HG02642 (cell line): ENCODE data around the gene C22orf31.
"Not testable (repeated sequence)": the region's sequence is repeated elsewhere in the genome, so short reads cannot be mapped to it uniquely, and the experiment has no call there.

ENCODE experiments used
- ATAC-seq: cut with Tn5 transposase; IDR thresholded peaks from one replicate; pipeline ENCODE4 v1.9.1; 2021; ENCODE audit warnings: mild to moderate bottlenecking; ENCODE audit not compliant: unreplicated experiment, poor library complexity

The C22orf31 gene

DNA sequence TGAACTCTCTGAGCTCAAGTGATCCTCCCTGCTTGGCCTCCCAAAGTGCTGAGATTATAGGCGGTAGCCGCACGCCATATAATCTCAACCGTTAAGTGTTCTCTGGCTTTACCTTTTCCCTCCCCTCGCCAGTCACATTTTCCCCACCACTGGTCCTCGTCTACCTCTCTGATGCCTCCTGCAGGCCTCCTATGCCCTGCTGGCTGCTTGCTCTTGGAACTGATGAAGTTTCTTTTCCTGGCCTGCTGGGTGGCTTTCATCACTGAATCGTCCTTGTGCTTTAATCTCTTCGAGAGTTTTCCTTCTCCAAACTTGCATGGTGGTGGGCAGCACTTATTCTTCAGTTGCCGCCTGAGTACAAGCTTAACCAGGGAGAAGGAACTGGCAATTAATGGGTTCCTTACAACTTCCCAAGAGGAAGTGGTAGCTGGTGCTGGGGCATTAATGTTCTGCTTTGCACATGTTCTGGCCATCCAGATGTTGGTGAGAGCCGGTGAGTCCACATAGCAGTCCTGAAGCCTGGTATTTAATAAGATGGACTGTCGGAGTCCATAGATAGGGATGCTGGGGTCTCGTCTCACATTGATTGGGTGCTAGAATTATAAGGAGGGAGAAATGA is 1.3 kb downstream of the C22orf31 start:
- ATAC-seq, result no peak

DNA sequence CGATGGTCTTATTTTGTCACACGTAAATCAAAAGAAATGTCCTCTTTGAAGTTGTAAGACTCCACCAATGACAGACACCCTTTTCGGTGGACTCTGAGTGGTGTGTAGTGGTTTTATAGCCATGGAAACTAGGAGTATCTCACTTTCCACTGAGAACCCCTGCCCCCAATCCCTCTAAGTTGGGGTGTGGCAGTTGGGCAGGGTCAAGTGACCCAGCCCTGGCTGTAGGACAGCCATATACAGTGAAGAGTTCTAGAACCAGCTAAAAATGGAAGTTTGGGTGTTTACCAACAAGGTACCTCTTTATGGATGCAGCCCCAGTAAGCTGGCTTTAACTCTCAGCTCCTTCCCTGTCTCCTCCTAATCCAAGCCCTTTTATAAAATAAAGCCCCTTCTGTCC is 5.2 kb downstream of the C22orf31 start:
- ATAC-seq, result no peak

DNA sequence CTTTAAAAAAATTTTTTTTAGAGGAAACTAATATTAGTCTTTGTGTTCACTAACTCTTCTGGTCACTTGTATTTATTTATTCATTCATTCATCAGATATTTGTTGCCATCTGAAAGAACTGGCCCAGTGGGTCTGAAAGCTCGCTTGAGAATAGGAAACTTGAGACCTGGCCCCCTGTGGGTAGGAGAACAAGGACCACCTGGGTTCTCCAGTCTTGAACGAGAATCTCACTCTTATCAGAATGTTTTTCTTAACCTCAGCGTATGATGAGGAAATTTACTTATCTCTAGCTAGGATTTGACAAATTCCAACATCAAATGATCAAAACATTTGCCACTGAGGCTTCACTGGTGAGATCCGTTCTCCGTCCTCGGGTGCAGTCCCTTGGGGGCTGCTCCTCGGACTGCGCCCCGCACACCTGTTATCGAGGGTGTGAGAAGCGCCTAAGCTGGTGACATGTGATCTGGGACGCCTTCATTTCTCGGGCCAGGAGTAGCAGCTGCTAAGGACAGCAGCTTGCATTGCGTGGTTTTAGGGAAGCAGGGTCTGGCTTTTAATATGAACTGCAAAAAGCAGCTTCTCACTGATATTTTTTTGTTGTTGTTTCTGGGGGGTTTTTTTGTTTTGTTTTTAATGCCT is 6.3 kb downstream of the C22orf31 start:
- ATAC-seq, result no peak

DNA sequence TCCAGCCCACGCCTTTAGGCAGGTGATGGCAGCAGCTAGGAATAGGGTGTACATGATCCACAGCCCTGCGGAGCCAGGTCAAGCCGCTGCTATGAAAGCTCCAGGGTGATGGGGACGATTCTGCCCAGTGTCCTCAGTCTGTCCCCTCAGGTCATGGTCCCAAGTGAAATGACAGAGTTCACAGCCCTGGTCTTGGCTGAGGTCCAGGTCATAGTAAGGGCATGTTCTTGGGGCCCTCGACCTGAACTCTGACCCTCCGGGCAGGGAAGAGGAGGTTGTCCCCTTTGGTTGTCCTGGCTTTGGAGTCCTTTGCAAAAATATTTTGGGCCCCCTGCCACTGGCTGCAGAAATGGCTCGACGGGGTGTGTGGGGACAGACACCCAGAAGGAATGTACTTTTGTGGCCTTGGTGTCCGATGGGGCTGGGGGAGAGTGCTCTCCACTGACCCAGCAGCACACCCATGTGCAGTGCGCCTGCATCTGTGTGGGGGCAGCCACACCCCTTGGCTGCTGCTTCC is 7.3 kb downstream of the C22orf31 start:
- ATAC-seq, result no peak

DNA sequence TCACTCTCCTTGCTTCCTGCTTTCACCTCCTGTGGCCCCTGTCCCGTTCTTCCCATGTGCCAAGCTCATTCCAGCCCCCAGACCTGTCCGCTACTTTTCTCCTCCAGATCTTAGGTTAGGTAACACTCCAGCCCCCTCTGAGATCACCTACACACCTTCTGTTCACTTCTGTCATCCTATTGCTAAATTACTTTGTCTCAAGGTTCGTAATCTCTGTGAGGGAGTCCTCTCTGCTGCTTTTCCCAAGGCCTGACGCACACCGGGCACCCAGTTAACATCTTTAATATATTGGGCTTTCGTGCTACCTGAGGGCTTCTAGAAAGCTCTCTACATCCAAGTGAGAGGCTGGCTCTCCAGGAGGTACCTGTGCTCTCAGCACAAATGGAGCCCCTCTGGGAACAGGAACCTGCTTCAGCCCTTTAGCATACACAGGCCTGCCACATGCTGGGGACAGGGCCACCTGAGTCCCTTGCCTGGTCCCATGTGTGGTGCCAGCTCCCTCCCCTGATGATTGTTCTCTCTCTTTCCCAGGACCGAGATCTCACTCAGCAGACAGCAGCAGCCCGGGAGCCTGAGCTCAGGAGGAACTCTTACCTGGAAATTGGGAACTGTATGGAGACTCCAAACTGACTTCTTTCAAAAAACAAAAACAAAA is 8.5 kb downstream of the C22orf31 start:
- no peak for ATAC-seq

DNA sequence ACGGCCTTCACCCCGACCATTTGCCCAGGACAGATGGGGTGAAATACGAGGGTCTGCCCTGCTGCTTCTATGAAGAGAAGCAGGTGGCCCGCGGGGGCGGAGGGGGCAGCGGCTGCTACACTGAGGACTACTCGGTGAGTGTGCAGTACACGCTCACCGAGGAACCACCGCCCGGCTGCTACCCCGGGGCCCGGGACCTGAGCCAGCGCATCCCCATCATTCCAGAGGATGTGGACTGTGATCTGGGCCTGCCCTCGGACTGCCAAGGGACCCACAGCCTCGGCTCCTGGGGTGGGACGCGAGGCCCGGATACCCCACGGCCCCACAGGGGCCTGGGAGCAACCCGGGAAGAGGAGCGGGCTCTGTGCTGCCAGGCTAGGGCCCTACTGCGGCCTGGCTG is 11.2 kb downstream of the C22orf31 start:
- no peak for ATAC-seq

DNA sequence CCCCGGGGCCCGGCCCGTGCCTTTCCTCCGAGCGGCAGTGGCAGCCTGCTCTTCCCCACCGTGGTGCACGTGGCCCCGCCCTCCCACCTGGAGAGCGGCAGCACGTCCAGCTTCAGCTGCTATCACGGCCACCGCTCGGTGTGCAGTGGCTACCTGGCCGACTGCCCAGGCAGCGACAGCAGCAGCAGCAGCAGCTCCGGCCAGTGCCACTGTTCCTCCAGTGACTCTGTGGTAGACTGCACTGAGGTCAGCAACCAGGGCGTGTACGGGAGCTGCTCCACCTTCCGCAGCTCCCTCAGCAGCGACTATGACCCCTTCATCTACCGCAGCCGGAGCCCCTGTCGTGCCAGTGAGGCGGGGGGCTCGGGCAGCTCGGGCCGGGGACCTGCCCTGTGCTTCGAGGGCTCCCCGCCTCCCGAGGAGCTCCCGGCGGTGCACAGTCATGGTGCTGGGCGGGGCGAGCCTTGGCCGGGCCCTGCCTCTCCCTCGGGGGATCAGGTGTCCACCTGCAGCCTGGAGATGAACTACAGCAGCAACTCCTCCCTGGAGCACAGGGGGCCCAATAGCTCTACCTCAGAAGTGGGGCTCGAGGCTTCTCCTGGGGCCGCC is 11.9 kb downstream of the C22orf31 start:
- no peak for ATAC-seq

DNA sequence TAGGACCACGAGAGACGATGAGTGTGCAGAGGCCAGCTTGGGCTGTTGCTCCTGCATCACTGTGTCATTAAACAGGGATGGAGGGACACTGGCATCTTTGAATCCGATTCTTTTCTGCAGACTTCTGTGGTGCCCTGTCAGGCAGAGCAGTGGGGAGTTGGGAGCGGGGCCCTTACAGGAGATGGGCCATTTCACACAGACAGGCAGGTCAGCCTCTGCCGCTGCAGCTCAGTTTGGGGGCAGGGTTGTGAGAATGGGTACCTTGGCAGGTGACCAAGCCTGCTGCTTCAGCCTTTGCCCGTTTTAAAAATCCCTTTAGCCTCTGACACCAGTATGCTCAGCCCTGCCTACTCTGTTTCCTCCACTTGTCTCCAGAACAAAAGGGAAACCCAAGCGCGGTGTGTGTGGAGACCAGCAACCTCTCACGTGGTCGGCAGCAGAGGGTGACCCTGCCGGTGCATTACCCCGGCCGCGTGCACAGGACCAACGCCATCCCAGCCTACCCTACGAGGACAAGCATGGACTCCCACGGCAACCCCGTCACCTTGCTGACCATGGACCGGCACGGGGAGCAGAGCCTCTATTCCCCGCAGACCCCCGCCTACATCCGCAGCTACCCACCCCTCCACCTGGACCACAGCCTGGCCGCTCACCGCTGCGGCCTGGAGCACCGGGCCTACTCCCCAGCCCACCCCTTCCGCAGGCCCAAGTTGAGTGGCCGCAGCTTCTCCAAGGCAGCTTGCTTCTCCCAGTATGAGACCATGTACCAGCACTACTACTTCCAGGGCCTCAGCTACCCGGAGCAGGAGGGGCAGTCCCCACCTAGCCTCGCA is 12.6 kb downstream of the C22orf31 start:
- ATAC-seq, result no peak

DNA sequence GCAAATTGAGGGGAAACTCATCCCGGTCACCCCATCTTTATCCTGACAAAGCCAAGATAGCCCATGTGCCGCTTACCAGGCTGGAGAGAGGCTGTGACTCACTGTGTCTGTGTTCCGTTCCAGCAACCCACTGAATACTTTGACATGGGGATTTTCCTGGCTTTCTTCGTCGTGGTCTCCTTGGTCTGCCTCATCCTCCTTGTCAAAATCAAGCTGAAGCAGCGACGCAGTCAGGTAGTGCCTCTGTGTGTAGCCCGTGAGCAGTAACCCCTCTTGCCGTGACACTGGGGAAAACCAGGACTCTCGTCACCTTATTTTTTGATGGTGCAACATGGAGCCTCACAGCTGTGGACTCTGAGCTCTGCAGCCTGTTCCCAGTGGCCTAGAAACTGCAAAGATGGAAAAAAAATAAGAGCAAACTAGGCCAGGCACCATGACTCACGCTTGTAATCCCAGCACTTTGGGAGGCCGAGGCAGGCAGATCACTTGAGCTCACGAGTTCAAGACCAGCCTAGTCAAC is 16.9 kb downstream of the C22orf31 start:
- no peak for ATAC-seq

DNA sequence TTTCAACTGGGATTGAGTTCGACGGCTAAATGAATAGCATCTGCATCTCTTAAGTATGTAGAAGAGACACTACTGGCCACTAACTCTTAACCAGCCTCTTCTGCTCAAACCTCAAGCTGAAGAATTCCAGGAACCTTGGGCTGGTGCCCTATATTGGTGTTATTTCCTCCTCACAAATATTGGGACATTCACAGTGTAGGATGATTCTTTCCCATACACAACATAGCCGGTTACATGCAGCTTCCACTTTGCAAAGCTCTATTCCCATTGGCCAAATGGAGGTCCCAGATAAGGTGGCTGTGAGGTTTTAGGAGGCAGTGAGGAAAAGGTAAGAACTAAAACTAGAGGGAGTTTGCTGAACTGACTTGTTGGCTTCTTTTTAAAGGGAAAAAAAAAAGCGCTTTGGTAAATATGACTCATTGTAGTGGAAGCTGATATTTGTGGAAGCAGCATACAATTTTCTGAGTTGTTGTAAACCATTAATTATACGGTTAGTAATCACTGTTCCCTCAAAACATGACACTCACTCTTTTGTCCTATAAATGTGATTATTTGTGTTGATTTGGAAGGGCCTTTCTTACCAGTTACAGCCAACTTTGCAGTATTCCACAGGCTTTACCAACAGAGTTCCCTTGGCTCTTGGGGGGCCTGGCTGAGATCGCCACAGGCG is 17.6 kb downstream of the C22orf31 start:
- ATAC-seq, result no peak

DNA sequence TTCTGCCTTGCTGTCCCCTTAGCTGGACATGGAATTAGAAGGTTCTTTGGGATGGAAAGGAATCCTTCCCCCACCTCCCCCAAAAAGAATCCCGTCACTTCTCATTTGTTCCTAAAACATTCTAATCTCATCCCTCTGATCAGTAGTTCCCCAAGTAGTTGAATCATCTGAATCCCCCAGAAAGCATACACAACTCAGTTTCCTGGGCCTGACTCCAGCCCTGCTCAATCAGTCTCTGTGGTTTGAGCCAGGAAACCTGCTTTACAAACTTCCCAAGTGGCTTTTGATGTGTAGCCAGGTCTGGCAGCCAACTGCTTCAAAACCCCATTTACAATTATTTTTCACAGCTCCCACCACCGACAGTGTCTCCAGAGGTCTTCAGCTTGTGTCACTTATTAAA is 20.2 kb downstream of the C22orf31 start:
- ATAC-seq, result no peak

DNA sequence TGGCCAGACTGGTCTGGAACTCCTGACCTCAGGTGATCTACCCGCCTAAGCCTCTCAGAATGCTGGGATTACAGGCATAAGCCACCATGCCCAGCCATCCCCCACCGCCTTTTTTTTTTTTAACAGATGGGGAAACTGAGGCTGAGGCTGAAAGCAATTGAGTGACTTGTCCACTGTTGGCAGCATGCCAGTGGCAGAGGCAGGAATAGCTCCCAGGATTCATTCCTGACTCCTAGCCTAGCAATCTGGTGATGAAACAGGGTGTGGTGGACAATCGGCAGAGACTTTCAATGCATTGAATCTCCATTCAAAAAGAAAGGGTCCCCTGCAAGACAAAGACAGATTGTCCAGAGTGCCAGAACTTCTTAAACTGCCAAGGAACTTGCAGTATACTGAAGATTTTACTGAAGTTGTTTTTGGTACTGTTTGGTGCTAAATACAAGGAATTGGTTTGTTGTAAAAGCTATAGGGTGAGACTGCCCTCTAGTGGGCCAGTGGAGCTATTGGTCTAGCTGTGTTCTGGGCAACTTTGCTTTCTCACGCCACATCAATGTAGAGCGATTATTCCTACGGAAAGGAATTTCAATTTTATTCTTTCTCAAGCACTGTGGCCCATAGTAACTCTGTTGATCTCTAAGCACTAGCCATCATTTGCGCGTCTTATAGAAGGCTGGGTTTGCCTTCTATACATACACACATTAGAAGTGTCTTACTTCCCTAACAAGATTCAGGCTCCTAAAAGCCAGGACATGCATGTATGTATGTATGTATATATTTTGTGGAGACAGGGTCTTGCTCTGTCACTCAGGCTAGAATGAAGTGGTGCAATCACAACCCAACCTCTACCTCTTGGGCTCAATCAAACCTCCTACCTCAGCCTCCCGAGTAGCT is 21.0 kb downstream of the C22orf31 start:
- ATAC-seq, result no peak

DNA sequence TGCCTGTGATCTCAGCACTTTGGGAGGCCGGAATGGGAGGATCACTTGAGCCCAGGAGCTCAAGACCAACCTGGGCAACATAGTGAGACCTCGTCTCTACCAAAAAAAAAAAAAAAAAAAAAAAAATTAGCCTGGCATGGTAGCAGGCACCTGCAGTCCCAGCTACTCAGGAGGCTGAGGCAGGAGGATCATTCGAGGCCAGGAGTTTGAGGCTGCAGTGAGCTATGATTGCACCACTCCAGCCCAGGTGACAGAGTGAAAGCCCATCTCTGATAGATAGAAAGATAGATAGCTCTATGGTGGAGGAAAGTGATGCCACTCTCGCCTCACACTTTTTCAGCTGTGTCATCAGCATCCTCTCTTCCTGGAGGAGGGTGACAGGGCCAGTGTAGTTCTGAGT is 21.9 kb downstream of the C22orf31 start:
- not testable (repeated sequence) for ATAC-seq

DNA sequence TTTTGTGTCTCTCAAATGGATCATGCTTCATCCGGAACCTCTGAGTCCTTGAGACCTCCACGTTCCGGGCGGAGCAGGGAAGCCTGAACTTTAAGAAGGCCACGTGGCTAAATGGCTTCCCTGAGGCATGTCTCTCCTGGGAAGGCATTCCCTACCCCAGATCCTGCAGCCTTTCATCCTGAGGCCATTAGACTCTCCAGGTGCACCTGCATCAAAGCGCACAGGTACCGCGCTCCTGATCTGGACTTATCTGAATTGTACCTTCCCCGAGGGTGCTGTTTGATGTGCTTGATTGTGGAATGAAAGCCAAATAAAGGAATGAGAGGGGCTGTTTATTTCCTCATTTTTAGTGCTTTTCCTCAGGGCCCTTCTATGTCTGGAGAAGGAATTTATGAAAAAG is 22.5 kb downstream of the C22orf31 start:
- ATAC-seq, result no peak

DNA sequence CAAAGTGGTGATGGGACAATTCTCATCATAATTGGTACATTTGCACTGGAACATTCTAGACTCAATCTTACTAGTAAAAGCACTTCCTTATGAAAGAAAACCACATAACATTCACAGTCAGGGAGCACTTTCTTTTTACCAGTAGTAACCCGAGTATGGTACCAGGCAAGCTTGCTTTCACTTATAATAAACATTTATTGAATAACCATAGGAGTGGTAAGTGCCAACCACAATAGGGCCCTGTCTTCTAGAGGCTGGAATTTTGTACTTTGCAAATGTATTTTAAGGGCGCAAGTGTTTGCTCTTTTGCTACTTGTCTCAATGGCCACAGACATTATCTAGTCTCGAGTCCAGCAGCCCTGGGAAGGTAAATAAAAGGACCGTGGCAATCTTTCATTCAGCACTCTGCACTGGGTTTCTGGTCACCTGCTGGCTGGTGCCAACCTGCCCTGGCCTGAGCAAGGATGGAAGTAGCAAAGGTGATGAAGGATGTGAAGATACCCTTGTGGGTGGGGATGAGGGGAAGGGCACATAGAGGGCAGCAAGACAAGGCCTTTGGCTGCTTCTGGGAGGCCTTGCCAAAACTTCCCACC is 24.2 kb downstream of the C22orf31 start:
- ATAC-seq, result no peak

DNA sequence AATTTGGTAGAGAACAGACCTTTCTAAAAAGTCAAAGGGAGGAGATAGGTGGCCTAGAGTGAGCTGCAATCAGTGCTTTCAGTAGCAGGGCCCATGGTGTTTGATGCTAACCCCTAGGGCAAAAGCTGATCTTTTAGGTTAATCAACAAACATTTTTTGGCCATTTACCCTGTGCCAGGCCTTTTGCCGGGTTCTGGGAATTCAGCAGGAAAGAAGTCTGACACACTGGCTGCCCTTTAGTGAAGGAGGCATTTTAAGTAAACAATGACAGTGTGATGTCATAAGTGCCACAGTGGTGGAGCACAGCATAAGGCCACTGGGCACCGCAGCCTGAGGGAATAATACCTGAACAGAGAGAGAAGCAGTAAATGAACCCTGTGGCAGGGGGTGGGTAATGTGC is 29.0 kb downstream of the C22orf31 start:
- ATAC-seq, result no peak

DNA sequence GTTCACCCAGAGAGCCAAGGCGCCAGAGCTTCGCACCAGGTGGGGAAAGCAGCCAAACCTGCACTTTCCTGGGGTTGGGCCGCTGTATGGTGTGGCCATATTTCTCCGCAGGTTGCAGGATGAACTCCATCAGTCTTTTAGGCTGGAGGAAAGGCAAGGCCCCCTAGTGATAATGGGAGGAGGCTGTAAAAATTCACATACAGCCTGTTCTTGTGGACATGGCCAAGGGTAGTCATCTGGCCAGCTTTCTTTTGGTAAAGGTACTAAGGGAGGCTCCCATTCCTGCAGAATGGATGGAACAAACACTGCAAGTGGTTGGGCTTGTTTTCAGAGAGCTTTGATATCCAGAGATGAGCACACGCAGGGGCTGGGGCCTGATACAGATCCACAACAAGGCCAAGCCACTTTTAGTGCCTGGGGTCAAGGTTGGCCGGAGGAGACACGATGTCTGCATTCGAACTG is 29.6 kb downstream of the C22orf31 start:
- no peak for ATAC-seq
